ENCODE results near the gene NEK7. TPM values are rescaled to one million over a fixed set of nuclear protein-coding genes. Genes with fewer than 3 reads are reported as not detected.

NEK7 gene
- total RNA-seq, 1 donor from 2014 or later, result 34.7 TPM

GRCh38 chr1:198132060-198132781, 24.6 kb upstream of the NEK7 start:
- Mint-ChIP-seq H3K27me3 (ENCODE audit: insufficient read depth, low read depth) (peaks cover 2% of the 10 kb centered on the region), H3K36me3 (no peaks in the 10 kb centered on the region), H3K4me3 (no peak overlapping the region), H3K4me1 (no peaks in the 10 kb centered on the region), H3K27ac (no peak overlapping the region), H3K9me3 (peaks cover 2% of the 10 kb centered on the region)
- no peaks in the 10 kb centered on the region for H3F3A ChIP-seq (ENCODE audit: low read depth)
- no peaks in the 10 kb centered on the region for H3K4me1 ChIP-seq
- H2AFZ ChIP-seq (replicated peaks), result no peak overlapping the region
- TF ChIP-seq, protein P1, sequence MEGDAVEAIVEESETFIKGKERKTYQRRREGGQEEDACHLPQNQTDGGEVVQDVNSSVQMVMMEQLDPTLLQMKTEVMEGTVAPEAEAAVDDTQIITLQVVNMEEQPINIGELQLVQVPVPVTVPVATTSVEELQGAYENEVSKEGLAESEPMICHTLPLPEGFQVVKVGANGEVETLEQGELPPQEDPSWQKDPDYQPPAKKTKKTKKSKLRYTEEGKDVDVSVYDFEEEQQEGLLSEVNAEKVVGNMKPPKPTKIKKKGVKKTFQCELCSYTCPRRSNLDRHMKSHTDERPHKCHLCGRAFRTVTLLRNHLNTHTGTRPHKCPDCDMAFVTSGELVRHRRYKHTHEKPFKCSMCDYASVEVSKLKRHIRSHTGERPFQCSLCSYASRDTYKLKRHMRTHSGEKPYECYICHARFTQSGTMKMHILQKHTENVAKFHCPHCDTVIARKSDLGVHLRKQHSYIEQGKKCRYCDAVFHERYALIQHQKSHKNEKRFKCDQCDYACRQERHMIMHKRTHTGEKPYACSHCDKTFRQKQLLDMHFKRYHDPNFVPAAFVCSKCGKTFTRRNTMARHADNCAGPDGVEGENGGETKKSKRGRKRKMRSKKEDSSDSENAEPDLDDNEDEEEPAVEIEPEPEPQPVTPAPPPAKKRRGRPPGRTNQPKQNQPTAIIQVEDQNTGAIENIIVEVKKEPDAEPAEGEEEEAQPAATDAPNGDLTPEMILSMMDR (IDR thresholded peaks at IDR 0.05), result no peak
- TF ChIP-seq EZH2 (IDR thresholded peaks at IDR 0.05) (no peak), EZH2phosphoT487 (IDR thresholded peaks at IDR 0.05) (no peak)
- H3K27ac ChIP-seq, result no peak overlapping the region
- H3K27me3 ChIP-seq, result no peaks in the 10 kb centered on the region
- DNase-seq (ENCODE audit: low spot score), result no peak
- H3K36me3 ChIP-seq, result no peaks in the 10 kb centered on the region
- H3K79me2 ChIP-seq (ENCODE audit: low read depth), result no peaks in the 10 kb centered on the region
- no peak overlapping the region for H3K9ac ChIP-seq
- no peak overlapping the region for H3K4me3 ChIP-seq
- H3K4me2 ChIP-seq, result no peak overlapping the region
- no peaks in the 10 kb centered on the region for H4K20me1 ChIP-seq (ENCODE audit: low read depth)
- no peaks in the 10 kb centered on the region for H3K9me3 ChIP-seq (ENCODE audit: low read depth)

- no peak overlapping the region for H3K27ac Mint-ChIP-seq
- H3K9me3 ChIP-seq (ENCODE audit: low read depth), result no peaks in the 10 kb centered on the region
- no peaks in the 10 kb centered on the region for H3K4me1 ChIP-seq
- H3K4me3 ChIP-seq, result no peak overlapping the region
- H3K36me3 ChIP-seq, result no peaks in the 10 kb centered on the region
- H3K27me3 ChIP-seq, result no peaks in the 10 kb centered on the region
- no peaks in the 10 kb centered on the region for H4K20me1 ChIP-seq (ENCODE audit: low read depth)
- H3K9me3 Mint-ChIP-seq, result peaks cover 2% of the 10 kb centered on the region
- H3K79me2 ChIP-seq (ENCODE audit: low read depth), result no peaks in the 10 kb centered on the region
- no peak overlapping the region for H3K4me2 ChIP-seq
- H3K4me1 Mint-ChIP-seq, result no peaks in the 10 kb centered on the region
- no peak for DNase-seq (ENCODE audit: low spot score)
- no peaks in the 10 kb centered on the region for H3K36me3 Mint-ChIP-seq
- no peak overlapping the region for H2AFZ ChIP-seq (replicated peaks)
- H3K9ac ChIP-seq, result no peak overlapping the region
- TF ChIP-seq EZH2phosphoT487 (IDR thresholded peaks at IDR 0.05) (no peak), EZH2 (IDR thresholded peaks at IDR 0.05) (no peak)
- TF ChIP-seq, protein P1 (IDR thresholded peaks at IDR 0.05), result no peak
- H3F3A ChIP-seq (ENCODE audit: low read depth), result no peaks in the 10 kb centered on the region
- H3K27me3 Mint-ChIP-seq (ENCODE audit: insufficient read depth, low read depth), result peaks cover 2% of the 10 kb centered on the region
- H3K4me3 Mint-ChIP-seq, result no peak overlapping the region
- H3K27ac ChIP-seq, result no peak overlapping the region
These were observed 22.5 kb upstream of the NEK7 start for GRCh38 chr1:198134252-198134651.

DNA sequence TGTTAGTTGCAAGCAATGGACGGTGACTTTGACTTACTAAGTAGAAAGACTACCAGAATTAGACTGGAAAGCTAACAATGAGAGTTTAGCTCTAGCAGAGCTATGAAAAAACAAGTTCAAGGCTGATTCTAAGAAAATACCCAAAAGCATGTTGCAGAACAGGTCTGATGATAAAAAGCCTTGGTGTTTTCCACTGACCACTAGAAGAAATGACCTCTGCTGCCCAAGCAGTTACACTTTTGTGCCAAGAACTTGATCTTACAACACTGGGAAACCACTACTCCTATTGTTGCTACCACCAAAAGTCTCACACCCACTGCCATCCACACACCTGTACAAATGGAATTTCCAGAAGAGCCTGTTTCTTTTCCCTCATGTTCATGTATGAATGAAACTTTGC, 21.4 kb upstream of the NEK7 start:
- H3K4me3 ChIP-seq, result no peak overlapping the region
- H2AFZ ChIP-seq (replicated peaks), result no peak overlapping the region
- TF ChIP-seq, protein P1 (IDR thresholded peaks at IDR 0.05), result no peak
- TF ChIP-seq EZH2phosphoT487 (IDR thresholded peaks at IDR 0.05) (no peak), EZH2 (IDR thresholded peaks at IDR 0.05) (no peak)
- no peak overlapping the region for H3K9ac ChIP-seq
- no peak overlapping the region for H3K4me2 ChIP-seq
- H3K9me3 ChIP-seq (ENCODE audit: low read depth), result no peaks in the 10 kb centered on the region
- Mint-ChIP-seq H3K36me3 (no peaks in the 10 kb centered on the region), H3K4me3 (no peak overlapping the region), H3K4me1 (no peaks in the 10 kb centered on the region), H3K27me3 (ENCODE audit: insufficient read depth, low read depth) (peaks cover 2% of the 10 kb centered on the region), H3K27ac (no peak overlapping the region), H3K9me3 (peaks cover 2% of the 10 kb centered on the region)
- no peaks in the 10 kb centered on the region for H3K4me1 ChIP-seq
- no peaks in the 10 kb centered on the region for H4K20me1 ChIP-seq (ENCODE audit: low read depth)
- no peak for DNase-seq (ENCODE audit: low spot score)
- no peaks in the 10 kb centered on the region for H3K27me3 ChIP-seq
- no peaks in the 10 kb centered on the region for H3K36me3 ChIP-seq
- H3K27ac ChIP-seq, result no peak overlapping the region
- H3F3A ChIP-seq (ENCODE audit: low read depth), result no peaks in the 10 kb centered on the region
- H3K79me2 ChIP-seq (ENCODE audit: low read depth), result no peaks in the 10 kb centered on the region
